K562 (cell line): Measurements from ENCODE around the gene KCTD19. TPM values are rescaled to one million over a fixed set of nuclear protein-coding genes. Genes with fewer than 3 reads are reported as not detected.

Experiments
- ARID1B ChIP-seq: fragments of 450-650 bp; IDR thresholded peaks from 2 replicates; pipeline ENCODE4 v1.6.1; 2016; ENCODE audit warnings: antibody characterized with exemption, mild to moderate bottlenecking, inconsistent platforms
- CBX1 ChIP-seq: sonication (generic); IDR thresholded peaks from 2 replicates; pipeline ENCODE4 v1.6.1; 2016; ENCODE audit warnings: antibody characterized with exemption, low read depth, mild to moderate bottlenecking
- ILK ChIP-seq: fragments of 450-650 bp; IDR thresholded peaks from 2 replicates; pipeline ENCODE4 v1.6.1; 2016; ENCODE audit warnings: missing genetic modification characterization, low read depth, mild to moderate bottlenecking, missing compliant biosample characterization, moderate library complexity, borderline replicate concordance
- KDM4B ChIP-seq, 2 experiments: fragments of 450-650 bp in 1 of 2; sonication (generic) in 1 of 2; IDR thresholded peaks; 2 replicates each; pipeline ENCODE4 v1.6.1; 2016 to 2017; ENCODE audit warnings: borderline replicate concordance in 2 of 2, antibody characterized with exemption in 1 of 2, low read depth in 1 of 2, mild to moderate bottlenecking in 1 of 2
- NCOR1 ChIP-seq: fragments of 450-650 bp; IDR thresholded peaks from 2 replicates; pipeline ENCODE4 v1.6.1; 2016; ENCODE audit warnings: mild to moderate bottlenecking, moderate library complexity
- PRPF4 ChIP-seq: fragments of 200-400 bp; formaldehyde crosslinking; IDR thresholded peaks from one replicate; pipeline ENCODE4 v1.6.1; 2017; ENCODE audit warnings: low read length, low read depth, mild to moderate bottlenecking; ENCODE audit not compliant: insufficient read depth, poor library complexity, severe bottlenecking
- RNF2 ChIP-seq: sonication (generic); IDR thresholded peaks from 2 replicates; pipeline ENCODE4 v1.6.1; 2016
- TRIM24 ChIP-seq, 2 experiments: fragments of 450-650 bp; IDR thresholded peaks; 2 replicates each; pipeline ENCODE4 v1.6.1; 2016
- ZNF174 ChIP-seq: fragments of 250-450 bp; sonication (Bioruptor Pico); IDR thresholded peaks from 2 replicates; pipeline ENCODE4 v1.4.0; 2020; ENCODE audit warnings: mild to moderate bottlenecking
- ZNF253 ChIP-seq: fragments of 250-450 bp; sonication (Bioruptor Pico); conservative IDR thresholded peaks from 2 replicates; pipeline ENCODE4 v1.6.1; 2021; ENCODE audit warnings: mild to moderate bottlenecking
- polyA plus RNA-seq, 8 experiments: library from polyadenylated mRNA; depleted of rRNA in 4 of 8; stranded (reverse) in 5 of 8; unstranded in 3 of 8; fragments of >200 nt; fragmentation: Nextera tagmentation in 2 of 8; fragmentation: Illumina TruSeq in 1 of 8; extraction: Ambion mirVana in 2 of 8; extraction: Trizol in 1 of 8; gene quantifications; 2 replicates each; pipeline versions ENCODE4 v1.2.1 to v1.2.3, GENCODE V29; 2011 to 2014; ENCODE audit warnings: inconsistent platforms in 1 of 8, missing spikeins in 1 of 8
- total RNA-seq, 7 experiments: library from RNA; depleted of rRNA in 6 of 7; stranded (reverse); fragments of >200 nt in 6 of 7; fragmentation: Illumina TruSeq in 2 of 7; extraction: Trizol in 2 of 7; gene quantifications; 2 replicates each; pipeline versions ENCODE4 v1.2.1 to v1.2.3, GENCODE V29; 2011 to 2021; ENCODE audit warnings: low replicate concordance in 1 of 7
- TF ChIP-seq, protein P1 (sequence below): fragments of 200-800 bp; sonication (Bioruptor generic); IDR thresholded peaks from 2 replicates; pipeline ENCODE4 v1.6.1; 2017; ENCODE audit warnings: missing genetic modification characterization, missing compliant biosample characterization
- TF ChIP-seq, protein P2 (sequence below): fragments of 450-650 bp; IDR thresholded peaks from 2 replicates; pipeline ENCODE4 v1.6.1; 2016; ENCODE audit warnings: mild to moderate bottlenecking, moderate library complexity
- TF ChIP-seq, protein P3 (sequence below): IDR thresholded peaks from 2 replicates; pipeline ENCODE4 v1.6.1; 2014; ENCODE audit warnings: antibody characterized with exemption

The KCTD19 gene
- total and polyA plus RNA-seq, 9 of the 15 experiments (the other 6 are each of a cell fraction or from before 2014, with no cell fraction given) = 0.03 to 0.91 (median 0.22) TPM; not detected in 2

DNA sequence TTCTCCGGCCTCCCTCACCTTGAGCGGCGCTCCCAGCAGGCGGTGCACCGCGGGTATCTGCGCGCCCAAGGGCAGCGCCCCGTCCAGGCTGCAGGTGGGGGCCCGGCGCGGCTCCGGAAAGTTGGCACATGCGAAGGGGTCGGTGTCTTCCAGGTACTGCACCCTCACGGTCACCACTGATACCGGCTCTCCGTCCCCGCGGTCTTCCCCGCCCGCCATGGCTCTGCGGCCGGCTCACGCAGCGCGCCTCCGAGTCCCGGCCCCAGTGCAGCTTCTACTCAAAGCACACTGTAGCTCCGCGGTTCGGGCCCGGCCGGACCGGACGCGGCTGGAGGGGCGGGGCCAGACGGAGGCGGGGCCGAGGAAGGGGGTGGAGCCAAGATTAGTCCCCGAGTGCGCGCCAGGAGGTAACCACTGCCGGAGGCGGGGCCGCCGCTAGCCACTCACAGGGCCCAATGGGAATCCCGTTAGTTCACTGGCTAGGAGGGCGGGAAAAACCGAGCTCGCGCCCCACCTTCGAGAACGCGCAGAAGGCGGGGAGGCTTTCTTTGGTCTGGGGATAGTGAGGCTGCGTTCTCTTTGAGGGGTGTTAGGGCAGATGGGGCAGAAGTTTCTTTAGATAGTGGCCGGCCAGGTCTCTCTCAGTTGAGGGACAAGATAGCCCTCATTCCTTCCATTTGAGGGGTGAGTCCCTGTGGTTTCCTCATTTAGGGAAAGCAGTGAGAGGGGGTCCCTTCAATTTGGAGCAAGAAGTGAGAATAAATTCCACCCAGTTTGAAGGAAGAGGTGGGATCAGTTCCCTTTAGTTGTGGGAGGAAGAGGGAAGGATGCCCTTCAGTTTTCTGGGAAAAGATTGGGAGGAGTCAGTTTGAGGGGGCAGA, 79.1 kb downstream of the KCTD19 start, which contains the start of gene FHOD1 (continued):
- TF ChIP-seq, protein P1, sequence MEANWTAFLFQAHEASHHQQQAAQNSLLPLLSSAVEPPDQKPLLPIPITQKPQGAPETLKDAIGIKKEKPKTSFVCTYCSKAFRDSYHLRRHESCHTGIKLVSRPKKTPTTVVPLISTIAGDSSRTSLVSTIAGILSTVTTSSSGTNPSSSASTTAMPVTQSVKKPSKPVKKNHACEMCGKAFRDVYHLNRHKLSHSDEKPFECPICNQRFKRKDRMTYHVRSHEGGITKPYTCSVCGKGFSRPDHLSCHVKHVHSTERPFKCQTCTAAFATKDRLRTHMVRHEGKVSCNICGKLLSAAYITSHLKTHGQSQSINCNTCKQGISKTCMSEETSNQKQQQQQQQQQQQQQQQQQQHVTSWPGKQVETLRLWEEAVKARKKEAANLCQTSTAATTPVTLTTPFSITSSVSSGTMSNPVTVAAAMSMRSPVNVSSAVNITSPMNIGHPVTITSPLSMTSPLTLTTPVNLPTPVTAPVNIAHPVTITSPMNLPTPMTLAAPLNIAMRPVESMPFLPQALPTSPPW (CRISPR knock-in tag) = peak; percentile 37
- TF ChIP-seq NCOR1 (no peak), TRIM24 (IDR thresholded peaks at IDR 0.05) (0 out of 4 replicates have a peak, but pooled peaks of 1 of the 2 experiments have one; percentile 3), PRPF4 (no peak), ILK (tag) (no peak), ZNF174 (CRISPR knock-in tag) (no peak), CBX1 (peak; percentile 82; the same call in 1 of the 2 replicates), RNF2 (peak; percentile 43; the same call in 1 of the 2 replicates), ARID1B (no peak), KDM4B (IDR thresholded peaks at IDR 0.05; ENCODE audit: borderline replicate concordance in 2 of 2, low read depth in 1 of 2) (no peak), ZNF253 (CRISPR knock-in tag) (no peak)
- TF ChIP-seq, protein P2, sequence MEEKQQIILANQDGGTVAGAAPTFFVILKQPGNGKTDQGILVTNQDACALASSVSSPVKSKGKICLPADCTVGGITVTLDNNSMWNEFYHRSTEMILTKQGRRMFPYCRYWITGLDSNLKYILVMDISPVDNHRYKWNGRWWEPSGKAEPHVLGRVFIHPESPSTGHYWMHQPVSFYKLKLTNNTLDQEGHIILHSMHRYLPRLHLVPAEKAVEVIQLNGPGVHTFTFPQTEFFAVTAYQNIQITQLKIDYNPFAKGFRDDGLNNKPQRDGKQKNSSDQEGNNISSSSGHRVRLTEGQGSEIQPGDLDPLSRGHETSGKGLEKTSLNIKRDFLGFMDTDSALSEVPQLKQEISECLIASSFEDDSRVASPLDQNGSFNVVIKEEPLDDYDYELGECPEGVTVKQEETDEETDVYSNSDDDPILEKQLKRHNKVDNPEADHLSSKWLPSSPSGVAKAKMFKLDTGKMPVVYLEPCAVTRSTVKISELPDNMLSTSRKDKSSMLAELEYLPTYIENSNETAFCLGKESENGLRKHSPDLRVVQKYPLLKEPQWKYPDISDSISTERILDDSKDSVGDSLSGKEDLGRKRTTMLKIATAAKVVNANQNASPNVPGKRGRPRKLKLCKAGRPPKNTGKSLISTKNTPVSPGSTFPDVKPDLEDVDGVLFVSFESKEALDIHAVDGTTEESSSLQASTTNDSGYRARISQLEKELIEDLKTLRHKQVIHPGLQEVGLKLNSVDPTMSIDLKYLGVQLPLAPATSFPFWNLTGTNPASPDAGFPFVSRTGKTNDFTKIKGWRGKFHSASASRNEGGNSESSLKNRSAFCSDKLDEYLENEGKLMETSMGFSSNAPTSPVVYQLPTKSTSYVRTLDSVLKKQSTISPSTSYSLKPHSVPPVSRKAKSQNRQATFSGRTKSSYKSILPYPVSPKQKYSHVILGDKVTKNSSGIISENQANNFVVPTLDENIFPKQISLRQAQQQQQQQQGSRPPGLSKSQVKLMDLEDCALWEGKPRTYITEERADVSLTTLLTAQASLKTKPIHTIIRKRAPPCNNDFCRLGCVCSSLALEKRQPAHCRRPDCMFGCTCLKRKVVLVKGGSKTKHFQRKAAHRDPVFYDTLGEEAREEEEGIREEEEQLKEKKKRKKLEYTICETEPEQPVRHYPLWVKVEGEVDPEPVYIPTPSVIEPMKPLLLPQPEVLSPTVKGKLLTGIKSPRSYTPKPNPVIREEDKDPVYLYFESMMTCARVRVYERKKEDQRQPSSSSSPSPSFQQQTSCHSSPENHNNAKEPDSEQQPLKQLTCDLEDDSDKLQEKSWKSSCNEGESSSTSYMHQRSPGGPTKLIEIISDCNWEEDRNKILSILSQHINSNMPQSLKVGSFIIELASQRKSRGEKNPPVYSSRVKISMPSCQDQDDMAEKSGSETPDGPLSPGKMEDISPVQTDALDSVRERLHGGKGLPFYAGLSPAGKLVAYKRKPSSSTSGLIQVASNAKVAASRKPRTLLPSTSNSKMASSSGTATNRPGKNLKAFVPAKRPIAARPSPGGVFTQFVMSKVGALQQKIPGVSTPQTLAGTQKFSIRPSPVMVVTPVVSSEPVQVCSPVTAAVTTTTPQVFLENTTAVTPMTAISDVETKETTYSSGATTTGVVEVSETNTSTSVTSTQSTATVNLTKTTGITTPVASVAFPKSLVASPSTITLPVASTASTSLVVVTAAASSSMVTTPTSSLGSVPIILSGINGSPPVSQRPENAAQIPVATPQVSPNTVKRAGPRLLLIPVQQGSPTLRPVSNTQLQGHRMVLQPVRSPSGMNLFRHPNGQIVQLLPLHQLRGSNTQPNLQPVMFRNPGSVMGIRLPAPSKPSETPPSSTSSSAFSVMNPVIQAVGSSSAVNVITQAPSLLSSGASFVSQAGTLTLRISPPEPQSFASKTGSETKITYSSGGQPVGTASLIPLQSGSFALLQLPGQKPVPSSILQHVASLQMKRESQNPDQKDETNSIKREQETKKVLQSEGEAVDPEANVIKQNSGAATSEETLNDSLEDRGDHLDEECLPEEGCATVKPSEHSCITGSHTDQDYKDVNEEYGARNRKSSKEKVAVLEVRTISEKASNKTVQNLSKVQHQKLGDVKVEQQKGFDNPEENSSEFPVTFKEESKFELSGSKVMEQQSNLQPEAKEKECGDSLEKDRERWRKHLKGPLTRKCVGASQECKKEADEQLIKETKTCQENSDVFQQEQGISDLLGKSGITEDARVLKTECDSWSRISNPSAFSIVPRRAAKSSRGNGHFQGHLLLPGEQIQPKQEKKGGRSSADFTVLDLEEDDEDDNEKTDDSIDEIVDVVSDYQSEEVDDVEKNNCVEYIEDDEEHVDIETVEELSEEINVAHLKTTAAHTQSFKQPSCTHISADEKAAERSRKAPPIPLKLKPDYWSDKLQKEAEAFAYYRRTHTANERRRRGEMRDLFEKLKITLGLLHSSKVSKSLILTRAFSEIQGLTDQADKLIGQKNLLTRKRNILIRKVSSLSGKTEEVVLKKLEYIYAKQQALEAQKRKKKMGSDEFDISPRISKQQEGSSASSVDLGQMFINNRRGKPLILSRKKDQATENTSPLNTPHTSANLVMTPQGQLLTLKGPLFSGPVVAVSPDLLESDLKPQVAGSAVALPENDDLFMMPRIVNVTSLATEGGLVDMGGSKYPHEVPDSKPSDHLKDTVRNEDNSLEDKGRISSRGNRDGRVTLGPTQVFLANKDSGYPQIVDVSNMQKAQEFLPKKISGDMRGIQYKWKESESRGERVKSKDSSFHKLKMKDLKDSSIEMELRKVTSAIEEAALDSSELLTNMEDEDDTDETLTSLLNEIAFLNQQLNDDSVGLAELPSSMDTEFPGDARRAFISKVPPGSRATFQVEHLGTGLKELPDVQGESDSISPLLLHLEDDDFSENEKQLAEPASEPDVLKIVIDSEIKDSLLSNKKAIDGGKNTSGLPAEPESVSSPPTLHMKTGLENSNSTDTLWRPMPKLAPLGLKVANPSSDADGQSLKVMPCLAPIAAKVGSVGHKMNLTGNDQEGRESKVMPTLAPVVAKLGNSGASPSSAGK = peak; percentile 87
- TF ChIP-seq, protein P3, sequence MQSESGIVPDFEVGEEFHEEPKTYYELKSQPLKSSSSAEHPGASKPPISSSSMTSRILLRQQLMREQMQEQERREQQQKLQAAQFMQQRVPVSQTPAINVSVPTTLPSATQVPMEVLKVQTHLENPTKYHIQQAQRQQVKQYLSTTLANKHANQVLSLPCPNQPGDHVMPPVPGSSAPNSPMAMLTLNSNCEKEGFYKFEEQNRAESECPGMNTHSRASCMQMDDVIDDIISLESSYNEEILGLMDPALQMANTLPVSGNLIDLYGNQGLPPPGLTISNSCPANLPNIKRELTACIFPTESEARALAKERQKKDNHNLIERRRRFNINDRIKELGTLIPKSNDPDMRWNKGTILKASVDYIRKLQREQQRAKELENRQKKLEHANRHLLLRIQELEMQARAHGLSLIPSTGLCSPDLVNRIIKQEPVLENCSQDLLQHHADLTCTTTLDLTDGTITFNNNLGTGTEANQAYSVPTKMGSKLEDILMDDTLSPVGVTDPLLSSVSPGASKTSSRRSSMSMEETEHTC = no peak
